ENCODE measurements around the gene MCC. TPM values are rescaled to one million over a fixed set of nuclear protein-coding genes. Genes with fewer than 3 reads are reported as not detected.

The MCC gene
- total RNA-seq, 4 donors from 2014 or later: 17.0 to 24.8 (median 21.0) TPM

- H3K27me3 ChIP-seq: no peaks in the 10 kb centered on the region
- peaks cover 26 to 39% (median 31%) of the 10 kb centered on the region in 4 donors for H3K4me1 ChIP-seq
- no peaks in the 10 kb centered on the region for H3K36me3 ChIP-seq
- H3K4me3 ChIP-seq: no peak overlapping the region
- 91% methylated on average over 1 of the region's 1 CpG for WGBS
- TF ChIP-seq POLR2A (IDR thresholded peaks at IDR 0.05; ENCODE audit: low read depth): no peak
- no peak for TF ChIP-seq CTCF (IDR thresholded peaks at IDR 0.05)
- TF ChIP-seq EP300 (IDR thresholded peaks at IDR 0.05): no peak
- no peak for TF ChIP-seq POLR2AphosphoS5 (IDR thresholded peaks at IDR 0.05)
- no peaks in the 10 kb centered on the region for H3K9me3 ChIP-seq
- H3K27ac ChIP-seq (replicated peaks in 1 of 4): no peak overlapping the region
- intact Hi-C loops (cut with DNase I): no loop called here
- DNase-seq (ENCODE audit: extremely low spot score): peak; percentile 86
Observed at GRCh38 chr5:113214606-113215323, 273.5 kb downstream of the MCC start.

GRCh38 chr5:113213551-113214425 is 274.5 kb downstream of the MCC start:
- no peak overlapping the region for H3K27ac ChIP-seq (replicated peaks in 1 of 4)
- H3K4me1 ChIP-seq: peaks cover 26 to 34% (median 31%) of the 10 kb centered on the region in 4 donors
- WGBS: 89% methylated on average over 14 of the region's 14 CpGs
- H3K27me3 ChIP-seq: no peaks in the 10 kb centered on the region
- H3K36me3 ChIP-seq: no peaks in the 10 kb centered on the region
- intact Hi-C loops (cut with DNase I): no loop called here
- H3K4me3 ChIP-seq: no peak overlapping the region
- H3K9me3 ChIP-seq: no peaks in the 10 kb centered on the region
- peak; percentile 85 for DNase-seq (ENCODE audit: extremely low spot score)
- TF ChIP-seq CTCF (IDR thresholded peaks at IDR 0.05) (no peak), POLR2A (IDR thresholded peaks at IDR 0.05; ENCODE audit: low read depth) (no peak), POLR2AphosphoS5 (IDR thresholded peaks at IDR 0.05) (no peak), EP300 (IDR thresholded peaks at IDR 0.05) (no peak)

- no peaks in the 10 kb centered on the region for H3K36me3 ChIP-seq
- H3K27ac ChIP-seq (replicated peaks in 1 of 4): no peak overlapping the region
- no peak overlapping the region for H3K4me3 ChIP-seq
- WGBS: 25% methylated on average over 5 of the region's 5 CpGs
- intact Hi-C loops (cut with DNase I): no loop called here
- H3K27me3 ChIP-seq: no peaks in the 10 kb centered on the region
- H3K4me1 ChIP-seq: peaks cover 16 to 31% (median 23%) of the 10 kb centered on the region in 4 donors
- TF ChIP-seq EP300 (IDR thresholded peaks at IDR 0.05) (no peak), POLR2A (IDR thresholded peaks at IDR 0.05; ENCODE audit: low read depth) (no peak)
- no peaks in the 10 kb centered on the region for H3K9me3 ChIP-seq
- DNase-seq (ENCODE audit: extremely low spot score): peak; percentile 39
Observed at GRCh38 chr5:113212244-113212920, 275.9 kb downstream of the MCC start.

GRCh38 chr5:113209498-113209897 is 278.8 kb downstream of the MCC start:
- Histone ChIP-seq H3K9me3 (no peaks in the 10 kb centered on the region), H3K27me3 (no peaks in the 10 kb centered on the region), H3K27ac (replicated peaks in 1 of 4) (no peak overlapping the region), H3K4me3 (no peak overlapping the region), H3K36me3 (no peaks in the 10 kb centered on the region), H3K4me1 (peaks cover 10 to 25% (median 19%) of the 10 kb centered on the region in 4 donors)
- TF ChIP-seq POLR2AphosphoS5 (IDR thresholded peaks at IDR 0.05) (no peak), EP300 (IDR thresholded peaks at IDR 0.05) (no peak), POLR2A (IDR thresholded peaks at IDR 0.05; ENCODE audit: low read depth) (no peak), CTCF (IDR thresholded peaks at IDR 0.05) (no peak)
- intact Hi-C loops (cut with DNase I): no loop called here
- peak; percentile 26 for DNase-seq (ENCODE audit: extremely low spot score)
- WGBS: 90% methylated on average over 4 of the region's 4 CpGs

GRCh38 chr5:113205807-113206206 is 282.4 kb downstream of the MCC start:
- no peaks in the 10 kb centered on the region for H3K27me3 ChIP-seq
- TF ChIP-seq POLR2A (IDR thresholded peaks at IDR 0.05; ENCODE audit: low read depth) (no peak), POLR2AphosphoS5 (IDR thresholded peaks at IDR 0.05) (no peak), EP300 (IDR thresholded peaks at IDR 0.05) (no peak), CTCF (IDR thresholded peaks at IDR 0.05) (no peak)
- no peaks in the 10 kb centered on the region for H3K36me3 ChIP-seq
- H3K9me3 ChIP-seq: no peaks in the 10 kb centered on the region
- peaks cover 4 to 23% (median 15%) of the 10 kb centered on the region in 4 donors for H3K4me1 ChIP-seq
- H3K4me3 ChIP-seq: no peak overlapping the region
- WGBS: 92% methylated on average over 3 of the region's 3 CpGs
- DNase-seq (ENCODE audit: extremely low spot score): no peak
- intact Hi-C loops (cut with DNase I): no loop called here
- H3K27ac ChIP-seq (replicated peaks in 1 of 4): no peak overlapping the region
